Measurements from ENCODE around the gene WDR1. TPM values are rescaled to one million over a fixed set of nuclear protein-coding genes. Genes with fewer than 3 reads are reported as not detected.

The WDR1 gene
- total and polyA plus RNA-seq, 3 donors from 2014 or later: 165 to 295 (median 168) TPM

DNA sequence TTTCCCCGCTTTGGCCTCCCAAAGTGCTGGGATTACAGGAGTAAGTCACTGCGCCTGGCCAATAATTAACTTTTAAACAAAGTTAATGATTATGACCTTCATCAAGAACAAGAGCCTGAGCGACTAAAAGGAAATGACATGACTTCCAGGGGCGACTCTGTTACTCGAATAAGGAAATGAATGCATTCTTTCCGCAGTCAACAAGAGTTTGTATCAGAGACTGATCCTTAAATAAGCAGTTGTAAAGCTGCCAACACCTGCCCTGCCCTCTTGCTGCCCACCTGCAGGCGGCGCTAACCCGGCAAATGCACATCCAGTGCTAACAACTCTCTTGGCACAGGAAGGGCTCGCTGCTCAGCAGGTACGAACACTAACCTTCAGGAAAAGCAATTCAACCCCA, 27.3 kb downstream of the WDR1 start:
- intact Hi-C loops (cut with DNase I; ENCODE audit: low total_unique reads): no loop called here
- TF ChIP-seq, protein P1, sequence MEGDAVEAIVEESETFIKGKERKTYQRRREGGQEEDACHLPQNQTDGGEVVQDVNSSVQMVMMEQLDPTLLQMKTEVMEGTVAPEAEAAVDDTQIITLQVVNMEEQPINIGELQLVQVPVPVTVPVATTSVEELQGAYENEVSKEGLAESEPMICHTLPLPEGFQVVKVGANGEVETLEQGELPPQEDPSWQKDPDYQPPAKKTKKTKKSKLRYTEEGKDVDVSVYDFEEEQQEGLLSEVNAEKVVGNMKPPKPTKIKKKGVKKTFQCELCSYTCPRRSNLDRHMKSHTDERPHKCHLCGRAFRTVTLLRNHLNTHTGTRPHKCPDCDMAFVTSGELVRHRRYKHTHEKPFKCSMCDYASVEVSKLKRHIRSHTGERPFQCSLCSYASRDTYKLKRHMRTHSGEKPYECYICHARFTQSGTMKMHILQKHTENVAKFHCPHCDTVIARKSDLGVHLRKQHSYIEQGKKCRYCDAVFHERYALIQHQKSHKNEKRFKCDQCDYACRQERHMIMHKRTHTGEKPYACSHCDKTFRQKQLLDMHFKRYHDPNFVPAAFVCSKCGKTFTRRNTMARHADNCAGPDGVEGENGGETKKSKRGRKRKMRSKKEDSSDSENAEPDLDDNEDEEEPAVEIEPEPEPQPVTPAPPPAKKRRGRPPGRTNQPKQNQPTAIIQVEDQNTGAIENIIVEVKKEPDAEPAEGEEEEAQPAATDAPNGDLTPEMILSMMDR (IDR thresholded peaks at IDR 0.05): no peak
- TF ChIP-seq POLR2A (IDR thresholded peaks at IDR 0.05): no peak
- Histone ChIP-seq H3K36me3 (ENCODE audit: low read depth, missing control alignments) (no peaks in the 10 kb centered on the region), H3K27me3 (no peaks in the 10 kb centered on the region), H3K9me3 (no peaks in the 10 kb centered on the region), H3K4me3 (no peak overlapping the region), H3K27ac (no peak overlapping the region), H3K4me1 (peaks cover 26% of the 10 kb centered on the region)
- no peak for DNase-seq
- 87 to 91% methylated on average over 11 of the region's 11 CpGs for WGBS, 2 donors

DNA sequence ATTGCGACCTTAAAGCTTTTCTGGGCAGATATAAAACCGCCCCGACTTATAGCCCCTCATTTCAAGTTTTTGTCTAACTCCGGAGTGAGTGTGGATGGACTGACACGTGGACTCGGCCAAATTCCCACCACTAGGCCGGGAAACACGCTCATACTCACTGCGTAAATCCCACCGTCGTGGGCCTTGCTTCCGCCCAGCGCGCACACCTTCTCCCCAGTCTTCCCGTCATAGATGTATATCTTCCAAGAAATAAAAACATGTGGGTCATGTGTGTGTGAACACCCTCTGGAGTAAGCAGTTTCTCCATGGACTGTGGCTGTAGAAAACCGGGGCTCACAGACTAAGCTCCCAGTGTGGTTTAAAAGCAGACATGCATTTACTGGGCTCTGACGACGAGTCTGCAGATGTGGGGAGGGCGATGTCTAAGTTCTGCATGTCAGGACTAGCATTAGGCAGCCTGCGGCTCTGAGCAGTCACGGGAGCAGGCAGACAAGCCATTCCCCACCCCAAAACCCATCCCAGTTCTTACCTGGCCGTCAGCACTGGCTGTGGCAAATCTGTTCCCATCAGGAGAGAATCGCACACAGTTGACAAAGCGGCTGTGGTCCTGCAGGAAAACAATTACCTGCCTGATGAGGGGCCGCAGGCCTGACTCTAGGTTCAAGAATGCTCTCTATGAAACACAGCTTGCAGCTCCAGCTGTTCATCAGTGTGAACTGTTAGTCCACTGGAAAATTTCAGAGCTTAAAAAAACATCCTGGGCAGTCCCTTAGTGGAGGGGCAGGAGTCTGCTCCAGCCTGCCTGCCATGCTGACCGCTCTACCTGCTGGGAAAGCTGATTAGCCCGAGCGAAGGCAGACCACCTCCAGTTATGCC, 28.2 kb downstream of the WDR1 start:
- H3K27me3 ChIP-seq: no peaks in the 10 kb centered on the region
- WGBS, 2 donors: 86 to 93% methylated on average over 23 to 28 of the region's 28 CpGs
- no peak for TF ChIP-seq POLR2A (IDR thresholded peaks at IDR 0.05)
- TF ChIP-seq, protein P1 (IDR thresholded peaks at IDR 0.05): no peak
- intact Hi-C loops (cut with DNase I; ENCODE audit: low total_unique reads): no loop called here
- H3K9me3 ChIP-seq: no peaks in the 10 kb centered on the region
- H3K27ac ChIP-seq: no peak overlapping the region
- peaks cover 17% of the 10 kb centered on the region for H3K4me1 ChIP-seq
- no peak for DNase-seq
- H3K4me3 ChIP-seq: no peak overlapping the region
- no peaks in the 10 kb centered on the region for H3K36me3 ChIP-seq (ENCODE audit: low read depth, missing control alignments)

DNA sequence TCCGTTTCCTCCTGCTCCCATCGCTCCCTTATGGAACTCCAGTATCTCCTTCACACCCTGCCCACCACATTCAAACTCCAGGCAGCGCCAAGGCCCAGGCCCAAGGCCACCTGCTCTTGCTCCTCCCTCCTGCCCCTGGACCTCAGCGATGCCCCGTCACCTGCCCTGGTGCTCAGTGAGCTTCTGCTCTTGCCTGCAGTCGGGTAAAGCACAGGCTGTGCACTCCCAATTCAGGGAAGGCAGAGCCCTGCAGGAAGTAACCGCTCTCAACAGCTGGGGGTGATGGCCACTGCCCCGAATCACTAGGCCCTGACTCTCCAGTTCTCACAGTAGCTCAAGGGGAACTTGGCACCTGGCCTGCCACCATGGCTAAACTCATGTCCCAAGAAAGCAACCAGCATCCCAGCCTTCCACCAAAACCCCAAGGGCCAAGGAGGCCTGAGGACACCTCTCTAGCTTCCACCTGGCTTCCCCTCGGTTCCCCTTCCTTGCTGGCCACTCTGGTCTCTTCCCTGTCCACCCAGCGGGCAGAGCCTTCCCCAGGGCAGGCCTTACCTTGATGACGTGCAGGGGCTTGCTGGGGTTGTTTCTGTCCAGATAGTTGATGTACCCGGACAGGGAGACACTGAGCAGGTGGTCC, 29.3 kb downstream of the WDR1 start:
- Histone ChIP-seq H3K36me3 (ENCODE audit: low read depth, missing control alignments) (no peaks in the 10 kb centered on the region), H3K4me3 (no peak overlapping the region), H3K4me1 (peaks cover 6% of the 10 kb centered on the region), H3K27me3 (no peaks in the 10 kb centered on the region), H3K27ac (no peak overlapping the region), H3K9me3 (no peaks in the 10 kb centered on the region)
- intact Hi-C loops (cut with DNase I; ENCODE audit: low total_unique reads): no loop called here
- no peak for DNase-seq
- 93 to 96% methylated on average over 10 to 12 of the region's 12 CpGs for WGBS, 2 donors
- no peak for TF ChIP-seq POLR2A (IDR thresholded peaks at IDR 0.05)
- TF ChIP-seq, protein P1 (IDR thresholded peaks at IDR 0.05): no peak

DNA sequence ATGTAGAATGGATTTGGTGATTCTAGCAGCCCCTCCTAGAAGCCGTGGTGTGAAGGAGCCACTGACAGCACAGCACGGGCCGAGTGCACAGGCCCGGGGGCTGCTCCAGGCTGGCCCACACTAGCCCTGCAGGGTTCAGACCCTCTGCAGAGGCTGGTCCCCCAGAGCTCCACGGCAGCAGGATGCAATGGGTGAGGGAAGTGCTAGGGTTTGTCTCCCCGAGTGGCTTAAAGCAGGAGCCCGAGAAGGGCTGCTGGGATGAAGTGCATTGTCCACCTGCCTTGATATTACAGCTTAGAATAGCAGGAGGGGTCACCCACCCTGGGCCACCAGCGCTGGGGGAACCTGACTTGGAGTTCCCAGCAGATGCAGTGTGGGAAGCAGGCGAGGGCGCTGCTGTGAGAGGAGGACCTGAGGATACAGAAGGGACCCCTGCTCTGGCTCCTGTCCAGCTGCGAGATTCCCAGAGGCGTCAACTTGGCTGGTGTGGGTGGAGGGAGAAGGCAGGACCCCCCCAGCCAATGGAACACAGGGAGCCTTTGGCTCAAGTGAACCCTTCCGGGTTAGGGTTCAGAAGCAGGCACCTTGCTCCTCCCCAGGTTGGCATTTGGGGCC, 30.0 kb downstream of the WDR1 start:
- no peak for DNase-seq
- Histone ChIP-seq H3K4me1 (no peaks in the 10 kb centered on the region), H3K4me3 (no peak overlapping the region), H3K9me3 (no peaks in the 10 kb centered on the region), H3K27ac (no peak overlapping the region), H3K36me3 (ENCODE audit: low read depth, missing control alignments) (no peaks in the 10 kb centered on the region), H3K27me3 (no peaks in the 10 kb centered on the region)
- WGBS, 2 donors: 83 to 87% methylated on average over 10 to 13 of the region's 13 CpGs
- TF ChIP-seq, protein P1 (IDR thresholded peaks at IDR 0.05): no peak
- TF ChIP-seq POLR2A (IDR thresholded peaks at IDR 0.05): no peak
- intact Hi-C loops (cut with DNase I; ENCODE audit: low total_unique reads): no loop called here

All from testis (tissue), 3 donors.